Measurements from ENCODE around the gene ERICH6.

- TF ChIP-seq POLR2A (IDR thresholded peaks at IDR 0.05; ENCODE audit: low read length) (no peak), GATA1 (IDR thresholded peaks at IDR 0.05; ENCODE audit: low read depth, low read length) (no peak)
These were observed 76.2 kb downstream of the ERICH6 start for GRCh38 chr3:150627557-150627956.

All from erythroblast (primary cell).